ENCODE data around the gene MAP4K3. TPM values are rescaled to one million over a fixed set of nuclear protein-coding genes. Genes with fewer than 3 reads are reported as not detected.

The MAP4K3 gene
- total and polyA plus RNA-seq, 8 donors = 13.5 to 166 (median 87.2) TPM

DNA sequence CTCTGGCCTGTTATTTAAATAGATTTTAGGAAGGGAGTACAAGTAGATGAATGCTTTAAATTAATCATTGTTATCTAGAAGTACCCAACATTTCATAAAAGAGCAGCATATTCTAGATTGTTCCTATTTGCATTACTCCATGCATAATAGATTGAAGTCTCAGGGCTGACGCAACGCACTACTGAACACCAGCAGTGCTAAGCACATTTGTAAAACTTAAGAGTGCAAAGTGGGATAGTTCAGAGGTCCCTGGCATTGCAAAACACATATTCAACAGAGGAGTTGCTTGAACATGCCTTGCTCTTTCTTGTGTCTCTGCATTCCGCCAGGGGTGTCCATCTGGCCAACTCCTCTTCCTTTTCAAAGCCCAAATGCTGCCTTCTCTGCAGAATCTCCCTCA lies 215.6 kb downstream of the MAP4K3 start:
- no peak for DNase-seq
- no peak for TF ChIP-seq POLR2AphosphoS5 (IDR thresholded peaks at IDR 0.05)
- no peak for TF ChIP-seq CTCF (IDR thresholded peaks at IDR 0.05)
- TF ChIP-seq POLR2A (IDR thresholded peaks at IDR 0.05) = no peak
- no peak for TF ChIP-seq EP300 (IDR thresholded peaks at IDR 0.05)
- no peaks in the 10 kb centered on the region for H3K4me1 ChIP-seq
- WGBS, 5 donors = 92 to 96% (median 95%) methylated on average over 3 of the region's 3 CpGs
- intact Hi-C loops (cut with DNase I; ENCODE audit: low total_unique reads) = loop anchor here (10.0 kb wide), 1 partner anchor 97 kb away; the partner anchor contains the start of gene SOS1
- H3K4me3 ChIP-seq = no peak overlapping the region
- H3K27ac ChIP-seq = no peak overlapping the region
- no peaks in the 10 kb centered on the region for H3K9me3 ChIP-seq
- no peaks in the 10 kb centered on the region for H3K27me3 ChIP-seq
- no peaks in the 10 kb centered on the region for H3K36me3 ChIP-seq

GRCh38 chr2:39220136-39220535 lies 216.9 kb downstream of the MAP4K3 start:
- TF ChIP-seq POLR2A (IDR thresholded peaks at IDR 0.05) (no peak), EP300 (IDR thresholded peaks at IDR 0.05) (no peak), CTCF (IDR thresholded peaks at IDR 0.05) (no peak), POLR2AphosphoS5 (IDR thresholded peaks at IDR 0.05) (no peak)
- H3K4me3 ChIP-seq = no peak overlapping the region
- no peaks in the 10 kb centered on the region for H3K27me3 ChIP-seq
- H3K9me3 ChIP-seq = no peaks in the 10 kb centered on the region
- no peaks in the 10 kb centered on the region for H3K4me1 ChIP-seq
- intact Hi-C loops (cut with DNase I; ENCODE audit: low total_unique reads) = loop anchor here (10.0 kb wide), 1 partner anchor 95 kb away; the partner anchor contains the start of gene SOS1
- 92 to 98% (median 97%) methylated on average over 2 of the region's 2 CpGs for WGBS, 5 donors
- no peak for DNase-seq
- no peaks in the 10 kb centered on the region for H3K36me3 ChIP-seq
- H3K27ac ChIP-seq = no peak overlapping the region

DNA sequence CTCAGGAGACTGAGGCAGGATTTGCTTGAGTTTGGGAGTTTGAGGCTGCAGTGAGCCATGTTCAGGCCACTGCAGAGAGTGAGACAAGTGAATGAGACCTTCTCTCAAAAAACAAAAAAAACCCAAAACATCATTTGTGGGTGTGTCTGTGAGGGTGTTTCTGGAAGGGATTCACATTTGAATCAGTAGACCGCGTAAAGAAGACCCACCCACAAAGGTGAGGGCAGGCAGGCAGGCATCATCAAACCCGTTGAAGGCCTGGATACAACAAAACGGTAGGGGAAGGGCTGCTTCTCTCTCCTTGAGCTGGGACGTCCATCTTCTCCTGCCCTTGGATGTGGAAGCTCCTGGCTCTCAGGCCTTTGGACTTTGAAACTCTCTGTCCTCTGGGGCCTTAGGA lies 218.7 kb downstream of the MAP4K3 start:
- no peak for TF ChIP-seq CTCF (IDR thresholded peaks at IDR 0.05)
- no peak for TF ChIP-seq POLR2AphosphoS5 (IDR thresholded peaks at IDR 0.05)
- no peak for TF ChIP-seq POLR2A (IDR thresholded peaks at IDR 0.05)
- TF ChIP-seq EP300 (IDR thresholded peaks at IDR 0.05) = no peak
- WGBS, 5 donors = 86 to 91% (median 89%) methylated on average over 5 of the region's 5 CpGs
- H3K4me1 ChIP-seq = no peaks in the 10 kb centered on the region
- no peak for DNase-seq
- H3K9me3 ChIP-seq = no peaks in the 10 kb centered on the region
- no peaks in the 10 kb centered on the region for H3K27me3 ChIP-seq
- H3K27ac ChIP-seq = peak overlapping the region in 1 of 5 donors; percentile 14
- intact Hi-C loops (cut with DNase I; ENCODE audit: low total_unique reads) = no loop called here
- H3K4me3 ChIP-seq = no peak overlapping the region
- no peaks in the 10 kb centered on the region for H3K36me3 ChIP-seq

DNA sequence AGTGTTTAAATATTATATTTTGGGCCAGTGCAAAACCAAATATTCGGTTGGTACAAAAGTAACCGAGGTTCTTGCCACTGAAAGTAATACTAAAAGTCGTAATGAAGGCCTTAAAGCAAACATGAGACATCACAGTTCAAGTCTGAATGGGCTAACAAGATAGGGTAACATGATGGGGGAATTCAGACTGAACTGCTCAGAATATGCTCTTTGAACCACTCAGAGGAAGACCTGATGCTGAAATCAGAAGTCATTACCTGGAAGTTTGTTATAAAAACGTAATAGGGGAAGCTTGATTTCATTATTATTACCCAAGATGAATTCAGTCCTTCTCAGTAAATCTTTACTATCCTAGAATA lies 219.9 kb downstream of the MAP4K3 start:
- Histone ChIP-seq H3K9me3 (no peaks in the 10 kb centered on the region), H3K27me3 (no peaks in the 10 kb centered on the region), H3K4me1 (no peaks in the 10 kb centered on the region), H3K36me3 (no peaks in the 10 kb centered on the region), H3K27ac (no peak overlapping the region), H3K4me3 (no peak overlapping the region)
- WGBS, 5 donors = 57 to 68% (median 62%) methylated on average over 4 of the region's 4 CpGs
- intact Hi-C loops (cut with DNase I; ENCODE audit: low total_unique reads) = no loop called here
- no peak for DNase-seq
- no peak for TF ChIP-seq EP300 (IDR thresholded peaks at IDR 0.05)
- TF ChIP-seq POLR2A (IDR thresholded peaks at IDR 0.05) = no peak
- no peak for TF ChIP-seq POLR2AphosphoS5 (IDR thresholded peaks at IDR 0.05)
- no peak for TF ChIP-seq CTCF (IDR thresholded peaks at IDR 0.05)
